ENCODE data around the gene UNC13D.

Gene UNC13D

DNA sequence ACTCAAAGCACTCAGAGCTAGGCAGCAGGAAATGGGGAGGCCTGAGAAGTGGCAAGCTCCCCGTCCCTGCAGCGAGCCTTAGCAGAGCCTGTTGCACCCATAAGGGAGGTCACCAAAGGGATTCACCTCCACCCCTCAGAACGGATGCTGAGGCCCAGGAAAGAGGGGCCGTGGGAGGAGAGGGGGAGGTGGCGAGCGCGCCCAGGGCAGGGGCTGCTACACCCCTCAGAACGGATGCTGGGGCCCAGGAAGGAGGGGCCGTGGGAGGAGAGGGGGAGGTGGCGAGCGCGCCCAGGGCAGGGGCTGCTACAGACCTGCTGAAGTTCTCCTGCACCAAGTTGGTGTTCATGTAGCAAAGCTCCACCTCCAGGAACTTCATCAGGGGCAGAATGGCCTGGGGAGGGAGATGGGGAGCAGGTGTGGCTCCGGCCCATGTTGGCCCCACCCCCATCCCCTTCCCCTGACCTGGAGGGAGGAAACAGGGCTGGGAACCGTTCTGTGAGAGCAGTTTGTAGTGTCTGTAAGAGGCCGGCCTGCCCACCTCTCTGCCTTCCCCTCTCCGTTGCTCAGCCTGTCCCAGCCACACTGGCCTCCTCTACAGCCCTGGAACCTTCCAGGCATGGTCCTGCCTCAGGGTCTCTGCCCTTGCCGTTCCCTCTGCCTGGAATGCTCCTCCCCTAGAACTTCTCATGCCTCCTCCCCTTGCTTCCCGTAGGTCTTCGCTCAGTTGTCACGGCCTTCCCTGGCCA lies 11.4 kb downstream of the UNC13D start:
- peak; percentile 14 for DNase-seq

DNA sequence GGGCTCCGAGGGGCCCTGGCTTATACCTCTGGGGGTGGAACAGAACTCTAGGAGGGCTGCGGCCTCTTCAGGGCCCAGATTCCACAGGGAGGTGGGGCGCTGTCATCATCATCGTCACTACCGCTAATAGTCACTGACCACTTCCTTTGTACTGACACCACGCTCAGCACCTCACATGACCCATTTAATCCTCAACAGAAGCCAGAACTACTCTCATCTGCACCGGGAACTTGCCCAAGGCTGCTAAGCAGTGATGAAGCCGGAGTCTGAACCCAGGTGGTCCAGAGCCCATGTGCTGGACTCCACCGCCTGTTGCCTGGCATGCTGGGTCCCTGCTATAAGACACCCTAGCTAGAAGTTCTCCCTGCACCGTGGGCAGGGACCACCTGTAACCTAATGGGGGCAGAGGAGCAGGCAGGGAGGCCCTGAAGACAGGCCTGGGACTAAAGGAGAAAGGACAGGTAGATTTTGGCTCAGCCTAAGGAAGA lies 12.0 kb downstream of the UNC13D start:
- DNase-seq, result no peak

DNA sequence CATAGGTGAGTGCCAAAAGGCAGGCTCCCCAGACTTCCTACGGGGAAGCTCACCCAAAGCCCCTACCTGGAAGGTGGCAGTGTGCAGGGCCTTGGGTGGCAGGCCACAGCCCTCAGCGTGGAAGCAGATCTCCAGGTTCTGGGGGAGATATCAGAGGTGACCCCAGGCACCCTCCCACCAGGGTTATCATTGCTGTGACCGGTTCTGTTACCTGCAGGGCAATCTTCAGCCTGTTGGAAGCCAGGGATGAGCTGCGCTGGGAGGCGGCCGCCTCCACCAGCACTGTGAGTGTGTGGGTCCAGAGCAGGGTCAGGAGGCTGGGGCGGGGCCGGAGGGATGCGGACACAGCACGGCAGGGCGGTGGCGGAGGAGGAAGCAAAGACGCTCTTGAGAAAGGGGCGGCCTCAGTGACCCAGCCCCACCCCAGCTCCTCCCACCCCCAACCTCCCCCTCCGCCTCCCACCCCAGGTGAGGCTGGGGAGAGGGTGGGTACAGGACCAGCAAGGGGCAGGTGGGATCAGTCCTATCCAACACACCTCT lies 13.1 kb downstream of the UNC13D start:
- no peak for DNase-seq

DNA sequence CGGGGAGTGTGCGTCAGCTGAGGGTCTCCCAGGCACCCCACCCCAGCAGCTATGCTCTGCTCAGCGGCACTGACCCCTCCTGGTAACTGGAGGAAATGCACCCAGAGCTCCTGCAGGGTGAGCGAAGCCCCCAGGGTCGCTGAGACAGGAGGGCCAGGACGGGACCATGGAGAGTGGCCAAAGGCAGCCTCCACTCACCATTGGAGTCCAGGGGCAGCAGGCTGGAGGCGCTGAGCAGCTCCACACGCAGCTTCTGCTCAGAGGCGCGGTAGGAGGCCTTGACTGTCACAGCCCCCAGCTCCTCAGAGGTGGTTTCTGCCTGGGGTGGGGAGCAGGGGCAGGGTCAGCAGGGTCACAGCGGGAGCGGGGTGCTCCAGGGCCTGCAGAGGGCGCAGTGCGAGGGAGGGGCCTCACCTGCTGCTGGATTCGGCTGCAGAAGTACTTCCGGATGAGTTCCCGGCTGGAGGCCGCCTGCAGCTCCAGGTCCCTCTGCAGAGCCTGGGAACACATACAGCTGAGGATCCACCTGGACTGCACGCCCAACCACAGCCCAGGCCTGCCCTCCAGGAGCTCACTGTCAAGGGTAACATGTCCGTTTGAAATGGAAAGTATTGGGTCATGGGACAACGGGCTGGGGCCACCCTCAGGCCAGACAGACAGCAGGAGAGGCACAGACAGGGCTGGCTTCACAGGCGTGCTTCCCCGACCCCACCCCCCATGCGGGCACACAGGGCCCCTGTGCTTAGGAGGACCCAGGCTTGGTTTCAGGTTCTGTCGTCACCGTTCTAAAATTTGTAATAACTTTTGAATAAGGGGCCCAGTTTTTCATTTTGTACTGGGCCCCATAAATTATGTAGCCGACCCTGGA lies 13.8 kb downstream of the UNC13D start:
- no peak for DNase-seq

DNA sequence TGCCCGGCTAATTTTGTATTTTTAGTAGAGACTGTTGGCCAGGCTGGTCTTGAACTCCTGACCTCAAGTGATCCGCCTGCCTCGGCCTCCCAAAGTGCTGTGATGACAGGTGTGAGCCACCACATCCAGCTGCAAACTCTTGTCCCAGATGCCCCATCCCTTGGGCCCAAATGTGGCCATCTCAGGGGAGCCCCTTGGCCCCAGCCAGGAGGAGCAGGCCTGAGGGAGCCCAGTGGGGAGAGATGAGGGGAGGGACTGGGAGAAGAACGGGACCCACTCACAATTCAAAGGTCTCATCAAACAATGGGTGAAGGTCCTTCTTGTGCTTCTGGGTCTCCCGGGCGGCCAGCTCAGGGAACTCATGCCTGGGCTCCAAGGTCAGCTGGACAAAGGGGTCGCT lies 14.5 kb downstream of the UNC13D start:
- no peak for DNase-seq

DNA sequence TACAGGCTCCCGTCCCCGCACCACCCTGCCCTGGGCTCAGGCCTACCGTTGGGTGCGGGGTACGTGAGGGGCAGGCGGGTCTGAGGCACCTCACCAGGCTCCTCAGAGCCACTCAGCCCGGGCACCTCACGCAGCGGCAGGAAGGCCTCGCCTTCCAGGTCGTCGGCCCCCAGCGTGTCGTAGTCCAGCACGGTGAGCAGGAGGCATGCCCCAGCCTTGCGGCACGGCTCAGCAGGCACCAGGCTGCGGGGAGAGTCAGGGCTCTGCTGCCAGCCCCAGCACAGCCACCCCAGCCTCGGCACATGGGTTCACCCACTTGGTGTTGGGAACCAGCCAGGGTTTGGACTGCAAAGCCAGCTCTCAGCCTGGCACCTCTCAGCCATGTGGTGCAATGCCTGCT lies 15.5 kb downstream of the UNC13D start:
- no peak for DNase-seq

DNA sequence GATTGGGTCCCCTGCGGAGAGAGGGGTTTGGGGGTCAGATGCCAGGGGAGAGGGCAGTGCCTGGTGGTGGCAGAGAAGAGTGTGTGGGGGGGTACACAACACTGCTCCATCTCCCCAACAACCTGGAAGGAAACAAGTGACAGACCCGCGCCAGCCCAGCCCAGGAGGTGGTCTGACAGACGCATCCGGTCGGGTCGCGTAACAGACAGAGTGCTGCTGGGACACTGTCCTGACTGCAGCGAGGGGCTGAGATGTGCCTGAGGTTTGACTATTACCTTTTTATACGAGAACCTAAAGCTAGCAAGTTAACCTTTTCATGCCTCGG lies 16.2 kb downstream of the UNC13D start:
- DNase-seq, result no peak

DNA sequence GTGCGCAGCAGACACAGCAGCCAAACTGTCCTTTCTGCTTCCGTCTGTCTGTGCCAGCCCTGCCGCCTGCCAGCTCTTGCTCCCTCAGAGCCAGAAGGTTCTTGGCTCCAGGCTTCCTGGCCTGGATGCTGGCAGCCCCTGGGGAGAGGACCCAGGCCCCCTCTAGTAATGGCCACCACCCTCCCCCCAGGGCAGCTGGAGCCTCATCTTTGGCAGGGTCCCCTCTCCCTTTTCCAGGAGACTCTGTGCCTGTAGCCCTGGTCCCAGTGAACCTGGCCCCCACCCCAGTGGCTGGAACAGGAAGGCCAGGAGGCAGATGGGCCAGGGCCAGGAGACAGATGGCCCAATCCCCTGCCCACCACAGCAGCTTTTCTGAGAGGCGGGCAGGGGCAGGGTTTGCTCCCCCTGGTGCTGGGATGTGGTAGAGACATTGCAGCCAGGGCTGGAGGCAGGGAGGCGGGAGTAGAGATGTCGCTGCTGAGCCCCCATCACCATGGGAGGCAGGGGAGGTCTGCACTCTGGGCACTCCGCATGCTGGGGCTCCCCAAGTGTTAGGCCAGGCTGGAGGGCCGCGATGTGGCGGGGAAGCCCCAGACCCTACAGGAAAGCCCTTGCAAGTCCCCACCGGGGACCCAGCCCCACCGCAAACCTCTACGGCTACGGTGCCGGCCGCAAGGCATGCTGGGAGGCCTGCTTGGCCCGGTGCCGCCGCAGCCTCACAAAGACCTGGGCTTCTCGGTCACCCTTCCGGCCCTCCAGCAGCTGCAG lies 16.7 kb downstream of the UNC13D start:
- DNase-seq, result peak; percentile 50

DNA sequence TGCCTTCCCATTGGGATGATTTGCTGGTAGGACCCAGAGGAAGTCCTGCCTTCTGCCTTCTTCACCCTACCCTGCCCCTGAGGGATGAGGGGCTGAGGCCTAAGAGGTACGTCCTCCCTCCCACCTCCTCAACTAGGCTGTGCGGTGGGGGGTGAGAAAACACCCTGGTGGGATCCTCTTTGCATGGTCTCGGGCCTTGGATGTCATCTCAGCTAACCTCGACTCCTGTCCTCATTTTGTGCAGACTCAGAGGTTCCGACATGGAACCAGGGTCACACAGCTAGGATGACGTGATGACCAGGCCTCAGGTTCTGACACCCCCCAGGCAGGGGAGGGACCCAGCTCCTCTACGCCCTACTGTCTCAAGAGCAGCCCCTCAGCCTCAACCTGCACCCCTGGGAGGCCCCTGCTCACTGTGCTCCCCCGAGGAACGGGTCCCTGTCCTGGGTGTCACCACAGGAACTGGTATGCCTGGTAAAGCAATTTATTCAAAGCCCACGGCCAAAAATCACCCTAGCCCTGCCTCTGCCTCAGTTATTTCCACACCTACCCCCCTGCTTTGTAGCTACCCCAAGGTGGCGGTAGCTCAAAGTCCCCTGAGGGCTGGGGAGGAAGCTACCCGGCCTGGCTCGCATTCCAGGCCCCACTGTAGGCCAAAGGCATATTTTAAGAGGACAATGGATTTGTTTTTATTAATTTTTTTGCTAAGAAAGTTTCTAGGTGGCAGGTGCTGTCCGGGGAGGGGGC lies 17.5 kb downstream of the UNC13D start:
- no peak for DNase-seq

DNA sequence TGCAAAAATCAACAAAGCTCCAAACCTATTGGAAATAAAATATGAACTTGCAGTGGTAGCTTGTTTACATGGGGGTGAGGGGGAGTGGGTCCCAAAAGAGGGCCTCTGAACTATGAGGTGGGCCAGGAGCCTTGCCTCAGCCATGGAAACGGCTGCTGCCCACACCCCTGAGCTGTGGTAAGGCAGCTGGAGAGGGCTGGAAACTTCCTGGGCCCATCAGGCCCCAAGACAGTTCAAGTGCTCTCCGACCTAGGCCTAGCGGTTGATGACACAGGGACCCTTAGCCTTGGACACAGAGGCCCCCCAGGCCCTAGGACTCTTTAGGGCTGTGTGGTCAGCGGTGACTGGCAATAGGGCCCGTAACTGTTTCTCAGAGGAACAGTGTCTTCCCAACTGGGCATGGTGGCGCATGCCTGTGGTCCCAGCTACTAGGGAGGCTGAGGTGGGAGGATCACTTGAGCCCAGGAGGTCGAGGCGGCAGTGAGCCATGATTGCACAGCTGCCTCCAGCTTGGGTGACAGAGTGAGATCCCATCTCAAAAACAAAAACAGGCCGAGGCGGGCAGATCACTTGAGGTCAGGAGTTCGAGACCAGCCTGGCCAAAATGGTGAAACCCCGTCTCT lies 18.3 kb downstream of the UNC13D start:
- no peak for DNase-seq

DNA sequence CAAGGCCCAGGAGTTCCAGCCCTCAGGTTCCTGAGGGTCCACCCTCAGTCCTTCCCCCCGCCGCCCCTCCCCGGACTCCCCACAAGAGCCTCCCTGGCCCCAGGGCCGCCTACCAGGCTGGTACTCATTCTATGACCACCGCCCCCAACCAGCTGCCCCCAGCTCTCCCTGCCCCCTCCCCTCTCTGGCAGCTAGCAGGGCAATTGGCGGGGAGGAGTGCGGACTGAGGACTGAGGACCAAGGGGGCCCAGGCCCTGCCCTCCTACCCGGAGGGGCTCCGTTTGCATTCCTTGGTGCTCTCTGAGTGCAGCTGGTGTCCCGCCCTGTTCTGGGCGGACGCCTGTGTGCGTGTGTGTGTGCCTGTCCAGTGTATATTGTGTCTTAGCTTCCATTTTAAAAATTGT lies 19.1 kb downstream of the UNC13D start:
- DNase-seq, result no peak

DNA sequence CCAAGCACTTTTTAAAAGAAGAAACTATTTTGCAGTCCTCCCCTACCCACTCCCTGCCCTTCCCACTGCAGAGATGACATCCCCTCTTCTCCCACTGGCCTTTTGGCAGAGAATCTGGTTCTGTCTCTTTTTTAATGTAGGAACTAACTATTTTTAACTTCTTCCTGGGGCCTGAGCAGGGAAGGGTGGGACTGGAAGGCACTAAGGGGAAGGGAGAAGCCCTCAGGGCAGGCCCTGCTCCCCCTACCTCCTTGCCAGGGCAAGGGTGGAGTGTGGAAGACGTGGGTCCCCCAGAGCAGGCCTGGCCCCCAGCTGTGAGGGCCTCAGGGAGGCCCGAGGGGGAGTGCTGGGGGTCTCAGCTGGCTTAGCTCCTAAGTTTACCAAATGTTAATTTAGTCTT lies 19.5 kb downstream of the UNC13D start:
- DNase-seq, result no peak

DNA sequence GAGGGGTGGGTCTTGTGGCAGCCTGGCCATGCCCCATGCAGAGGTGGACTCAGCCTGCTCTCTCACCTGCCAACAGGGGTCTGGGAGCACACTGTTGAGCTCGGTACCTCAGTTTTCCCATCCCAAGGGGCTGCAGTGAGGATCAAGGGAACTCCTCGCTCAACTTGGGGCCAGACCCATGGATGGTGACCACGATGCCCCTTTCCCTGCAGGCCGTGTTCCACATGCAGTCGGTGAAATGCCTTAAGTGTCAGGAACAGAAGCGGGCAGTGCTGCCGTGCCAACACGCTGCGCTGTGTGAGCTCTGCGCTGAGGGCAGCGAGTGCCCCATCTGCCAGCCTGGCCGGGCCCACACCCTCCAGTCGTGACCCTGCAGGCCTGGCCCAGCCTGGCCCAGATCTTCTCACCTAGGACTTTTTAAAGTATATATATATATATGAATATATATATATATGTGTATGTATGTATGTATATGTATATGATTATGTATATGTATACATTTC lies 20.1 kb downstream of the UNC13D start:
- DNase-seq, result no peak

DNA sequence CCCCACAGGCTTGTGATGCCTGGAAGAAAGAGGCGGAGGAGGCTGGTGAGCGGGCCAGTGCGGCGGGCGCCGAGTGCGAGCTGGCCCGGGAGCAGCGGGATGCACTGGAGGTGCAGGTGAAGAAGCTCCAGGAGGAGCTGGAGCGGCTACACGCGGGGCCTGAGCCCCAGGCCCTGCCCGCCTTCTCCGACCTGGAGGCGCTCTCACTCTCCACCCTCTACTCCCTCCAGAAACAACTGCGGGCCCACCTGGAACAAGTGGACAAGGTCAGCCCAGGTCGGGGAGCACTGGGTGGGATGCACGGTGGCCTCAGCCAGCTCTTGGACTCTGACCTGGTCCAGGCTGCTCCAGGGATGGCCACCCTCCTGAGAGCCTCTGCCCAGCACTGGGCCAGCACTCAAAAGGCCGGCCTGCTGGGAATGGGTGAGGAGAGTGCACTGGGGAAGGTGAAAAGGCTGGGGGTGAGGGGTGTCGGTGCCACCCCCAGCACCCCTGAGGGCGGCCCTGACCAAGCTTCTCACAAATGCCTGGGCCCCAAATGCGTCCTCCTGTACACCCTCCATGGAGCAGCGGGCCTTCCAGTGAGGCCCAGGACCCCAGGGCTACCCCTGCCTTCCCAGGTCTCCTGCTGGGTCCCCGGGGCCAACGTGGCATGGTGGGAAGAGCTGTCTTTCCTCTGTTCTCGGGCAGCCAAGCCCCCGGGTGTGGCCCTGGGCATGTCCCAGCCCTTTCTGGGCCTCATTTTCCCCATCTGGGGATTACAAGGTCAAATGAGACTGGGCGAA lies 20.8 kb downstream of the UNC13D start:
- DNase-seq, result no peak

DNA sequence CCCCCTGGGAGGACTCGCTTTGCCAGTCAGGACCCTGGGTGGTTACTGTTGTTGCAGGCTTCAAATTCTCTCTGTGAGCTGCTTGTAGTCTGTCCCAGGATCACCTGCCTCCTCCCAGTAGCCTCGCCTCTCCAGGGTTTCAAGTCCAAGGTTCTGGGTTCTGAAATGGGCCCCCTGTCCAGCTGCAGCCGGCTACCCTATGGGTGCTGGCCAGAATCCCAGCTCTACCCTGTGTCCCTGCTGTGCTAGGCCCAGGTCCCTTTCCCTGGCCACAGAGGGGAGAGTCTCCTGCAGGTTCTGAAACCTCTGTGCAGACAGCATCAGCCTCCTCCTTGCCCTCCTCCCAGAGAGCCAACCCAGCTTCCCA lies 21.4 kb downstream of the UNC13D start:
- no peak for DNase-seq

DNA sequence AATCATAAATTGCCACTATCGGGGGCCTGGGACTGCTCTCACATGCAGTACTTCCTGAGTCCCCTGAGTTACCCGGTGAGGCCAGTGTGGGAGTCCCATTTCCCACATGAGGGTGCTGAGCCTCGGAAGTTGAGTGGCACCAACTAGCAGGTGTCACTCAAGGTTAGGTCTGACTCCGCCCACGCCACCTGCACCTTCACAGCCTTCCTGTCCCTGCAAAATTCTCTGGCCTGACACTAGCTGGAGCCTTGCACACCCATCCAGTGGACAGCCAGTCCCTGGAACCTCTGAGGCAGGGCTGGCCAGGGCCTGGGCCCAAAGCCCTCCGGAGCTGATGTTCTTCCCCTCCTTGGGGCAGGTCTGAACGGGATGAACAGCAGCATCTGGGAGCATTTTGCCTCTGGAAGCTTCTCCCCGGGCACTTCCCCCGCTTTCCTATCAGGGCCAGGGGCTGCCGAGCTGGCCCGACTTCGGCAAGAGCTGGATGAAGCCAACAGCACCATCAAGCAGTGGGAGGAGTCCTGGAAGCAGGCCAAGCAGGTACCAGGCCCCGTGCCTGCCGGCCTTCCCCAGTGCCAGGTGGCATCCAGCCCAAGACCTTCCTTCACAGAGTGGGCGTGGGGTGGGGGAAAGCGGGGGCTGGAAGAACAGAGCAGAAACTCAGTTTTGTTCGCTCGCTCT lies 21.9 kb downstream of the UNC13D start:
- no peak for DNase-seq

DNA sequence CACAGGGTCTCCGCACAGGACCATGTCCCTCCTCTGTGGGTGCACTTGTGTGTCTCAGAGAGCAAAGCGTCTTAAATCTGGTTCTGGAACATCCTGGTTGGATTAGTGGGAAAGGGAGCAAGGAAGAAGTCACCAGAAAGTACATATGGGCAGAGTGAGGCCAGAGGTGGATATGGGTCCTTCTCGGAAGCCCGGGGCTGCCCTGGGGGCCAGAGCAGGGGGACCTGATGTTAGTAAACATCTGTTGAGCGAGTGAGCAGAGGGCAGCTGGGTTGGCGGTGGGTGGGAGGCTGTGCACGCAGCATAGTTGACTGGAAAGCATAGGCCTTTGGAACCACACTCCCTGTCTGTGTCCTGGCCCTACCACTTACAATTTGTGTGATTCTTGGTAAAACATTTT lies 22.7 kb downstream of the UNC13D start:
- no peak for DNase-seq

DNA sequence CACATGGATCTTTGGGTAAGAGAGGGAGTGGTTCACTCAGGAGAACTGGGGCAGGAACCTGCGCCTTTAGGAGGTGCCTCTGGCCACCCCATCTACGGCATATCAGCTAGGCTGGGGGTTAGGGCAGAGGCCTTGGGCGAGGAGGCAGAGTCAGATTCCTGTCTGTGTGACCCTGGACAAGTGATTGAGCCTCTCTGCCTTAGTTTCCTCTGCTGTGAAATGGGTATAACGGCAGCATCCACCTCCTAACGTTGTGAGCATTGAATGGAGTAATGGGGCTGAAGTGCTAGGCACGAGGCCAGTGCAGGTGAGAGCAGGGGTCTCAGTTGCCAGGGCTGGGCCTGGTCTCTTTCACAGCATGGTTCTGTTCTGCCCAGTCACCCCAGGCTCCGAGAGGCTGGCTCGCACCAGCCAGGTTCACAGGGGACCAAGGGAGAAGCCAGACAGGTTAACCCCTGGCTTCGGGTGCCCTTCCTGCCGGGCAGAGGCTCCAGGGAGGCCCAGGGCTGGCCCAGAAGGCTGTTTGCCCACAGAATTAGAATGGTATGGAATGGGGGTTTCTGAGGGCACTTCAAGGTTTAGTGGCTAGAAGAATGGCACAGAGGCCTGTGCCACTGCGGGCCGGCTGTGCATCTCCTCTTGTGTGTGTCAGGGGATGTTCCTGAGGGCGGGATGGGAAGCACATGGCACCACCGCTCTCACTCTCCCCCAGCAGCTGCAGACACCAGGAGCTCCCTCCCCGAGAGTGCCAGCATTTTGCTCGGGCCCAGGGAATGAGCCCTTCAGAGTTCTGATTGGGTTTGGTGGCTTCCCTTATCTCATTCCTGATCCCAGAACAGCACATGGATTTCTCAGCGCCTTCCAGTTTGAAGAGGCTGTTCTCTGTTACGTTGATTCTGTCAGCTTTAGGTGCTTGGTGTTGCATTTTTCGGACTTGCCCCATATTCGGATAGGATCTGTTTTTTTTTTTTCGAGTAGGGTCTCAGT lies 23.8 kb downstream of the UNC13D start:
- no peak for DNase-seq

DNA sequence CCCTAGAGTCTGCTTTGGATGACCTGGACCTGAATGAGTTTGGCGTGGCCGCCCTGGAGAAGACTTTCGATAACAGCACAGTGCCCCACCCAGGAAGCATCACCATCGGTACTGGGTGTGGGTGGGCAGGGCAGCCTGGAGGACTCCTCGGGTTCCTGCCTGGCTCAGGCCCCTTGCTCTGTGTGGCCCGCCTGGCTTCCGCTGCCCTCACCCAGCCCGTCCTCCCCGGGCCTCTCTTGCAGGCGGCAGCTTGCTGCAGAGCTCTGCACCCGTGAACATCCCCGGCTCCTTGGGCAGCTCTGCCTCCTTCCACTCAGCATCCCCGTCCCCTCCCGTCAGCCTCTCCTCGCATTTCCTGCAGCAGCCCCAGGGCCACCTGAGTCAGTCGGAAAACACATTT lies 24.5 kb downstream of the UNC13D start:
- DNase-seq, result no peak

Data from NCI-H2227 treated with DMSO at 0.1 percent for 48 hours (cell line).